Fibroblast of villous mesenchyme (primary cell): Measurements from ENCODE around the gene NR5A1. TPM values are rescaled to one million over a fixed set of nuclear protein-coding genes. Genes with fewer than 3 reads are reported as not detected.

Experiments used
- DNase-seq: peaks from one replicate; pipeline ENCODE4 v3.0.0-alpha.2; 2010; ENCODE audit warnings: low read depth
- H3K4me3 ChIP-seq: 2 replicates; pipeline ENCODE4 v1.5.1; 2011; ENCODE audit warnings: low read depth, mild to moderate bottlenecking, low read length
- CTCF ChIP-seq: IDR thresholded peaks from 2 replicates; pipeline ENCODE4 v1.5.1; 2012; ENCODE audit warnings: low read depth, mild to moderate bottlenecking, low read length; ENCODE audit not compliant: insufficient read depth
- total RNA-seq: library from RNA; depleted of rRNA; stranded (reverse); fragments of >200 nt; gene quantifications from 2 replicates; pipeline ENCODE4 v1.2.3, GENCODE V29; 2012

Gene NR5A1
- total RNA-seq, 1 donor = not detected

DNA sequence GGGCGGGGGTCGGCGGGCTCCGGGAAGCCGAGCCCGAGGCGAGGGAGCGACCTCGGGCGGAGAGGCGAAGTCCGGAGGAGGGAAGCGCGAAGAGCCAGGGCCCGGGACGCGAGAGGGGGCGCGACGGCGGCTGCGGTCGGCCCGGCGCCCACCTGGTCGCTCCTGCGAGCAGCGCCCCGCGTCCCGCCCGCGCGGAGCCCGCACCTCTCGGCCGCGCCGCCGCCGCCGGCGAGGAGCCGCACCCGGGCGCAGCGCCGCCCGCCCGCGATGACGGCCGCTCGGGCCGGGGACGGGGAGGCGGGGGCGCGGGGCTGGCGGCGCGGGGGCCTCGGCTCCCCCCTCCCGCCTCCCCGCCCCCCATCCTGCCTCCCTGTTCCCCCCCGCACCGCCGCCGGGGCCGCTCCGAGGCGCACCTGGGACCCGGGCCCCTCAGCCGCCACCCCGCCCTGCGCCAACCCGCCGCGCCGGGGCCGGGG is 2.6 kb downstream of the NR5A1 start:
- TF ChIP-seq CTCF = no peak
- DNase-seq = no peak
- no peak overlapping the region for H3K4me3 ChIP-seq

GRCh38 chr9:124503713-124504529 is 3.3 kb downstream of the NR5A1 start:
- DNase-seq = no peak
- no peak for TF ChIP-seq CTCF
- H3K4me3 ChIP-seq = no peak overlapping the region

GRCh38 chr9:124502711-124503702 is 4.2 kb downstream of the NR5A1 start:
- TF ChIP-seq CTCF = no peak
- DNase-seq = no peak
- no peak overlapping the region for H3K4me3 ChIP-seq

- no peak for DNase-seq
- no peak overlapping the region for H3K4me3 ChIP-seq
- TF ChIP-seq CTCF = no peak
Observed at GRCh38 chr9:124501771-124502320, 5.4 kb downstream of the NR5A1 start.

DNA sequence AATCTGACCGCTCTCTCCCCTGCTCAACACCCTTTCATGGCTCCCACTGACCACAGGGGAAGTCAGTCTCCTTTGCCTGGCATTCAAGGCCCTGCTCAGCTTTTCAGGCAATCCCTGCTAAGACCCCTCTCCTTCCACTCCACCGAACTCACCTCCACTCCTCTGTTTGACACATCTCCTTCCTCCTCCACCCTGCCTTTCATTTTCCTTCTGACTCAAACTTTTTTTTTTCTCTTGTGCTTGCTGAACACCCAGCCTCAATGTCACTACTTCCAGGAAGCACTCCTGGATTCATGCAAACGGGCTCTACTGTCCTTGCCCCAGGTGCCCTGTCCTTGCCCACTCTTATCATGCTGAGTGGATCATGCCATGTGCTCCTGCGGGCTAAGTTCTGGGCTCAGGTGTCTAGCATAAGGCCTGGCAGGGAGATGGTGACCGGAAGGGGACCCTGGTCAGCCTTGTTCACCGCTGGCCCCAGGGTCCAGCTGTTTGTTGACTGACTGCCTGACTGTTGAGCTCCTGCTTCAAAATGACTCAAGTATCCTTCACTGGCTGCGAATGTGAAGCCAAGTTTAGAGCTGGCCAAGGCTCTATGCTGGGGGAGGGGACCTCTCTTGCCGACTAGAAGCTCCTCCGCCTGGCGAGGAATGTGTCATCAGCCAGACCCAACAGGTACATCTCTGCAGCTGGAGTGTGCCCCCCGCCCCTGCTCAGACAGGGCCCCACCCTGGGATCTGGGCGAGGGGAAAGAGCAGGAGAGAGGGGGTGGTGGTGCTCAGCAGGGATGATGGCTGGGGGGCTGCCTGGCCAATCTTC is 6.2 kb downstream of the NR5A1 start:
- no peak for DNase-seq
- no peak overlapping the region for H3K4me3 ChIP-seq
- no peak for TF ChIP-seq CTCF
